ENCODE measurements around the gene PRSS53. TPM values are rescaled to one million over a fixed set of nuclear protein-coding genes. Genes with fewer than 3 reads are reported as not detected.

Gene PRSS53
- polyA plus RNA-seq, 1 of the 3 experiments (the other 2 are of a cell fraction): 3.1 TPM

DNA sequence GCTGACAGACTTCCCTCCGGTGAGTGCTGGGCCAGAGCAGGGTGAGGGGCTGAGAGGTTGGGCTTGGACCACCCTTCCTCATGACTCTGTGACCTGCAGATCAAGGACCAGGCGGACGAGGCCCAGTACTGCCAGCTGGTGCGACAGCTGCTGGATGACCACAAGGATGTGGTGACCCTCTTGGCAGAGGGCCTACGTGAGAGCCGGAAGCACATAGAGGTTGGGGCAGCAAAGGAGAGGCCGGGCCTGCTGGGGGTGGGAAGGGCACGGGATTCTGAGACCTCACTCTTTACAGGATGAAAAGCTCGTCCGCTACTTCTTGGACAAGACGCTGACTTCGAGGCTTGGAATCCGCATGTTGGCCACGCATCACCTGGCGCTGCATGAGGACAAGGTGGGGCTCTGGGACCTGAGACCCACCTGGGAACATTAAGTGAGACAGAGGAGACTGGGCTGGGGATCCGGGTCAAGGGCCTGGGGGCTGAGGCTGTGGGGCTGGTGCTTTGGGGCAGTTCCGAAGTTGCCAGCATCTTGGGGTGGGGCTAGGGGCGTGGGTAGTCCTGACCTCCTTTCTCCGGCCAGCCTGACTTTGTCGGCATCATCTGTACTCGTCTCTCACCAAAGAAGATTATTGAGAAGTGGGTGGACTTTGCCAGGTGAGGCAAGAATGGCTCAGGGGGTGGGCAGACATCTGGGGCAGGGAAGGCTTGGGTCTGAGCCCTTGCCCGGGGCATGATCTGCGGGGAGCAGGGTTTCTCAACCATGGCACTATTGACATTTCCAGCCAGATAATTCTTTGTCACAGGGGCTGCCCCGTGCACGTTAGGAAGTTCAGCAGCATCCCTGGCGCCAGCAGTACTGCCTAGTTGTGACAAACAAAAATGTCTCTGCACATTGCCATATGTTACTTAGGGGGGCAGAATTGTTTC lies 21.6 kb upstream of the PRSS53 start:
- no peak for DNase-seq
- Histone ChIP-seq H2AFZ (ENCODE audit: low read depth) (no peak overlapping the region), H3K4me1 (ENCODE audit: control insufficient read depth in 1 of 2, insufficient read depth in 2 of 2, low read depth in 1 of 2, low read length in 1 of 2) (peaks cover 8 to 25% of the 10 kb centered on the region in 2 experiments; a peak in 2 of 4 replicates), H3K36me3 (replicated peaks in 1 of 2; ENCODE audit: control insufficient read depth in 1 of 2, insufficient read depth in 2 of 2, low read length in 1 of 2) (peaks cover 19 to 36% of the 10 kb centered on the region in 2 experiments), H3K9me2 (no peaks in the 10 kb centered on the region), H3K79me2 (ENCODE audit: insufficient read depth) (peaks cover 23% of the 10 kb centered on the region), H4K20me1 (ENCODE audit: insufficient read depth) (no peaks in the 10 kb centered on the region), H3K4me2 (no peak overlapping the region), H3K27me3 (ENCODE audit: insufficient read depth) (no peaks in the 10 kb centered on the region), H3F3A (replicated peaks; ENCODE audit: insufficient read depth) (peaks cover 14% of the 10 kb centered on the region), H3K4me3 (ENCODE audit: low read depth in 2 of 2, low read length in 1 of 2) (no peak overlapping the region), H3K9me3 (no peaks in the 10 kb centered on the region), H3K9ac (no peak overlapping the region), H3K27ac (ENCODE audit: low read depth in 2 of 2, low read length in 1 of 2) (no peak overlapping the region)
- TF ChIP-seq, protein P1, sequence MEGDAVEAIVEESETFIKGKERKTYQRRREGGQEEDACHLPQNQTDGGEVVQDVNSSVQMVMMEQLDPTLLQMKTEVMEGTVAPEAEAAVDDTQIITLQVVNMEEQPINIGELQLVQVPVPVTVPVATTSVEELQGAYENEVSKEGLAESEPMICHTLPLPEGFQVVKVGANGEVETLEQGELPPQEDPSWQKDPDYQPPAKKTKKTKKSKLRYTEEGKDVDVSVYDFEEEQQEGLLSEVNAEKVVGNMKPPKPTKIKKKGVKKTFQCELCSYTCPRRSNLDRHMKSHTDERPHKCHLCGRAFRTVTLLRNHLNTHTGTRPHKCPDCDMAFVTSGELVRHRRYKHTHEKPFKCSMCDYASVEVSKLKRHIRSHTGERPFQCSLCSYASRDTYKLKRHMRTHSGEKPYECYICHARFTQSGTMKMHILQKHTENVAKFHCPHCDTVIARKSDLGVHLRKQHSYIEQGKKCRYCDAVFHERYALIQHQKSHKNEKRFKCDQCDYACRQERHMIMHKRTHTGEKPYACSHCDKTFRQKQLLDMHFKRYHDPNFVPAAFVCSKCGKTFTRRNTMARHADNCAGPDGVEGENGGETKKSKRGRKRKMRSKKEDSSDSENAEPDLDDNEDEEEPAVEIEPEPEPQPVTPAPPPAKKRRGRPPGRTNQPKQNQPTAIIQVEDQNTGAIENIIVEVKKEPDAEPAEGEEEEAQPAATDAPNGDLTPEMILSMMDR (IDR thresholded peaks at IDR 0.05): no peak
- TF ChIP-seq, protein P2, sequence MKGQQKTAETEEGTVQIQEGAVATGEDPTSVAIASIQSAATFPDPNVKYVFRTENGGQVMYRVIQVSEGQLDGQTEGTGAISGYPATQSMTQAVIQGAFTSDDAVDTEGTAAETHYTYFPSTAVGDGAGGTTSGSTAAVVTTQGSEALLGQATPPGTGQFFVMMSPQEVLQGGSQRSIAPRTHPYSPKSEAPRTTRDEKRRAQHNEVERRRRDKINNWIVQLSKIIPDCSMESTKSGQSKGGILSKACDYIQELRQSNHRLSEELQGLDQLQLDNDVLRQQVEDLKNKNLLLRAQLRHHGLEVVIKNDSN (IDR thresholded peaks at IDR 0.05; ENCODE audit: borderline replicate concordance, low read depth): no peak
- TF ChIP-seq RAD21 (IDR thresholded peaks at IDR 0.05; ENCODE audit: low read length): no peak
- TF ChIP-seq, protein P3, sequence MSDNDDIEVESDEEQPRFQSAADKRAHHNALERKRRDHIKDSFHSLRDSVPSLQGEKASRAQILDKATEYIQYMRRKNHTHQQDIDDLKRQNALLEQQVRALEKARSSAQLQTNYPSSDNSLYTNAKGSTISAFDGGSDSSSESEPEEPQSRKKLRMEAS (IDR thresholded peaks at IDR 0.05; ENCODE audit: low read depth): no peak
- TF ChIP-seq TCF12 (IDR thresholded peaks at IDR 0.05): no peak
- TF ChIP-seq, protein P4, sequence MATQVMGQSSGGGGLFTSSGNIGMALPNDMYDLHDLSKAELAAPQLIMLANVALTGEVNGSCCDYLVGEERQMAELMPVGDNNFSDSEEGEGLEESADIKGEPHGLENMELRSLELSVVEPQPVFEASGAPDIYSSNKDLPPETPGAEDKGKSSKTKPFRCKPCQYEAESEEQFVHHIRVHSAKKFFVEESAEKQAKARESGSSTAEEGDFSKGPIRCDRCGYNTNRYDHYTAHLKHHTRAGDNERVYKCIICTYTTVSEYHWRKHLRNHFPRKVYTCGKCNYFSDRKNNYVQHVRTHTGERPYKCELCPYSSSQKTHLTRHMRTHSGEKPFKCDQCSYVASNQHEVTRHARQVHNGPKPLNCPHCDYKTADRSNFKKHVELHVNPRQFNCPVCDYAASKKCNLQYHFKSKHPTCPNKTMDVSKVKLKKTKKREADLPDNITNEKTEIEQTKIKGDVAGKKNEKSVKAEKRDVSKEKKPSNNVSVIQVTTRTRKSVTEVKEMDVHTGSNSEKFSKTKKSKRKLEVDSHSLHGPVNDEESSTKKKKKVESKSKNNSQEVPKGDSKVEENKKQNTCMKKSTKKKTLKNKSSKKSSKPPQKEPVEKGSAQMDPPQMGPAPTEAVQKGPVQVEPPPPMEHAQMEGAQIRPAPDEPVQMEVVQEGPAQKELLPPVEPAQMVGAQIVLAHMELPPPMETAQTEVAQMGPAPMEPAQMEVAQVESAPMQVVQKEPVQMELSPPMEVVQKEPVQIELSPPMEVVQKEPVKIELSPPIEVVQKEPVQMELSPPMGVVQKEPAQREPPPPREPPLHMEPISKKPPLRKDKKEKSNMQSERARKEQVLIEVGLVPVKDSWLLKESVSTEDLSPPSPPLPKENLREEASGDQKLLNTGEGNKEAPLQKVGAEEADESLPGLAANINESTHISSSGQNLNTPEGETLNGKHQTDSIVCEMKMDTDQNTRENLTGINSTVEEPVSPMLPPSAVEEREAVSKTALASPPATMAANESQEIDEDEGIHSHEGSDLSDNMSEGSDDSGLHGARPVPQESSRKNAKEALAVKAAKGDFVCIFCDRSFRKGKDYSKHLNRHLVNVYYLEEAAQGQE (IDR thresholded peaks at IDR 0.05; ENCODE audit: low read depth, low read length): no peak
- TF ChIP-seq, protein P5, sequence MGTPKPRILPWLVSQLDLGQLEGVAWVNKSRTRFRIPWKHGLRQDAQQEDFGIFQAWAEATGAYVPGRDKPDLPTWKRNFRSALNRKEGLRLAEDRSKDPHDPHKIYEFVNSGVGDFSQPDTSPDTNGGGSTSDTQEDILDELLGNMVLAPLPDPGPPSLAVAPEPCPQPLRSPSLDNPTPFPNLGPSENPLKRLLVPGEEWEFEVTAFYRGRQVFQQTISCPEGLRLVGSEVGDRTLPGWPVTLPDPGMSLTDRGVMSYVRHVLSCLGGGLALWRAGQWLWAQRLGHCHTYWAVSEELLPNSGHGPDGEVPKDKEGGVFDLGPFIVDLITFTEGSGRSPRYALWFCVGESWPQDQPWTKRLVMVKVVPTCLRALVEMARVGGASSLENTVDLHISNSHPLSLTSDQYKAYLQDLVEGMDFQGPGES (IDR thresholded peaks at IDR 0.05; ENCODE audit: low read depth, low read length): no peak
- TF ChIP-seq CHD2 (IDR thresholded peaks at IDR 0.05; ENCODE audit: low read length, partially characterized antibody): no peak
- no peak for TF ChIP-seq POLR2AphosphoS5 (IDR thresholded peaks at IDR 0.05; ENCODE audit: low read depth, low read length)
- TF ChIP-seq FOXJ3 (CRISPR knock-in tag; IDR thresholded peaks at IDR 0.05): no peak
- no peak for TF ChIP-seq FOXM1 (IDR thresholded peaks at IDR 0.05; ENCODE audit: low read depth)
- TF ChIP-seq NFIC (IDR thresholded peaks at IDR 0.05; ENCODE audit: borderline replicate concordance): no peak
- no peak for TF ChIP-seq EZH2phosphoT487 (IDR thresholded peaks at IDR 0.05; ENCODE audit: borderline replicate concordance, low read depth)
- no peak for TF ChIP-seq RFX5 (IDR thresholded peaks at IDR 0.05; ENCODE audit: low read length)
- no peak for TF ChIP-seq RXRA (IDR thresholded peaks at IDR 0.05; ENCODE audit: borderline replicate concordance, low read depth)
- POLR2A ChIA-PET: no interaction called here
- WGBS (ENCODE audit: low lambda C conversion rate): 89% methylated on average over 16 of the region's 26 CpGs
- CTCF ChIA-PET: interaction anchor here (1.1 to 1.3 kb wide), 2 partner anchors 24 to 36 kb away, joined by 3 read pairs; no protein-coding TSS in a partner anchor
